Measurements from ENCODE around the gene ANKEF1.

Gene ANKEF1

DNA sequence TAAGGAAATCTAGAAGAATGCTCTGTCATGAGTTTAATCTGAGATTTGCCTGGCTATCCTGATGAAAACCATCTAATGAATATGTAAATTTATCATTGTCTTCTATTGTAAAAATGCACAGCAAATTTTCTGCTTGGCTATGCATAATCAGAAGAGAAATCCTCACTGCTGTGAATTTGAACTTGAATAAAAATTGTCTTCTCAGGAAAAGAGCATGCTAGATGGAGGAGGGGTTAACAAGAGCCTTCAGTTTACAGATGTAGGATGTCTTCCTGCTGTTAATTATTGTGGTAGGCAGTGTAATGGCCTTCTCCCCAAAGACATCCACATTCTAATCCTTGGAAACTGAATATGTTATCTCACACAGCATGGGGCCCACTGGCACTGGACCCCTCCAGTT is 45.8 kb downstream of the ANKEF1 start:
- DNase-seq (ENCODE audit: low read depth in 3 of 3), result no peak

DNA sequence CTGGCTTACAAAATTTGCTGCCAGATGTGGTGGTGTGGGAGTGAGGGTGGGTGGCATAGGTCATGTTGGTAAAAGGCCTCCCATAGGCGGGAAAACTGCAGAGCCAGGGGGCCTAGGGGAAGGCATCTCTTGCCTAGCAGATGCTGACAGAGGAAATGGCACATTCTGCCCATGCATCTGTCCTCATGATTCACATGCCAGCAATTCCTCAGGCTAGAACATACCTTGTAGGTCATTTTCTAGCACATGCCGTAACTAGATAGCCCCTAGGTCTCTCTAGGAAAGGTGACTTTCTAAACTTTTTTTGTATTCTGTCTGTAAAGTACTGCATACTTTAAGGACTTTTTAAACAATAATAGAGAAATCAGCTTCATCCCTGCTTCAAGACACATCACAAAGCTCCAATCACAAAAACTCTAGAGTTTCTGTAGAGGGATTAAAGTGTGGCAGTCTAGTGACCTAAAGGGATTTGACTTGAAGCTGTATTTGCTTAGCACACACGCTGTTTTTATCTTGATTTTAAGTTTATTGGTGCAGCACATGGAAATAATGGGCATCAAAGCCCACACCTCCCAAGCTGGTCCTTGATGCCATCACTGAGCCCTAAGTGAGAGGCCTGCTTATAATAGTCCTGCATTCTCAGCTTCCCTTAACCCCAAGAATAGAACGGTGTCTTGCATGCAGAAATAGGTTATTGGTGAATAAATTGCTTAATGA is 55.2 kb downstream of the ANKEF1 start:
- no peak for DNase-seq (ENCODE audit: low read depth in 3 of 3)

DNA sequence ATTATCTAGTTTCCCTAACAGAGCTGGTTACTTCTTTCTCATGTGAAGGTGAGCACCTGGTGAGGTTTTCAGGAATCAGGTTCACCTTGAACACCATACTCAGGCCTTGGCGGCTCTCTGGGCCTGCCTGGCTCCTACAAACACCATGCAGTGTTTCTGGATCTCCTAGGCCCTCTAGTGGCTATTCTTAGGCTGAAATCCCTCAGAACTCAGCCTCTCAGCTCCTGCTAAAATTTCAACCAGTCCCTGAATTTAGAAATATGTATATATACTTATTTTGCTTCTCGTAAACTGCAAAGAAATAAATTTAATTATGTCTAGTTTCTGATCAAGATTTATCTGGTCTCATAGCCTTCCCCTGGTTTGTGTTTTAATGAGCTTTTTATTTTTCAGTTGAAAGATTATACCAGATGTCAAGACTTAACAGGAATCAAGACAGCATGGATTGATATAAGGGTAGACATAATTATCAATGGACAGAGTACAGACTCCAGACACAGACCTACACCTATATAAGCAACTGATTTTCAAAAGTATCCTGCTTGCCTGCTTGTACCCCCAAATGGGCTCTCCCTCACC is 55.9 kb downstream of the ANKEF1 start:
- no peak for DNase-seq (ENCODE audit: low read depth in 3 of 3)

DNA sequence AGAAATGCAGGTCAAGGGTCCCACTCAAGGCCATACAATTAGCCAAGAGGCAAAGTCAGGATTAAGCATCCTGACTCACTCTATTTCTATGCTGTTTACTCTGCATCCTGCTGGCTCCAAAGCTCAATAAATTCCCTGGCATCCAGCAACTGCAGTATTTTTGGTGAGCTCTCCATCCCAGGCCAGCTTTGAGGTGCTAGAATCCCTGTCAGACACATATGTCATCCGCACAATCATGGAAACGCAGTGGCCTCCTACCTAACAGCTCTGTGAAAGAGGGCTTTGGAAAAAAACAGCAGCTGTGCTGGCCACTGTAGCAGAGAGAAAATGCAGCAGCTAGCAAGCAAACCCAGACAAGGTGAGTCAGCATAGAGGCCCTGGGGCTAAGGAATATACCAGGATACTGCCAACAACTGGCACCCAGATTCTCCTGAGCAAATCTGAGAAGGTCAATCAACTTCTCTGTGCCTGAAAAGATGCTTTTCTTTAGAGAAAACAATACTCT is 58.4 kb downstream of the ANKEF1 start:
- DNase-seq (ENCODE audit: low read depth in 3 of 3), result no peak

DNA sequence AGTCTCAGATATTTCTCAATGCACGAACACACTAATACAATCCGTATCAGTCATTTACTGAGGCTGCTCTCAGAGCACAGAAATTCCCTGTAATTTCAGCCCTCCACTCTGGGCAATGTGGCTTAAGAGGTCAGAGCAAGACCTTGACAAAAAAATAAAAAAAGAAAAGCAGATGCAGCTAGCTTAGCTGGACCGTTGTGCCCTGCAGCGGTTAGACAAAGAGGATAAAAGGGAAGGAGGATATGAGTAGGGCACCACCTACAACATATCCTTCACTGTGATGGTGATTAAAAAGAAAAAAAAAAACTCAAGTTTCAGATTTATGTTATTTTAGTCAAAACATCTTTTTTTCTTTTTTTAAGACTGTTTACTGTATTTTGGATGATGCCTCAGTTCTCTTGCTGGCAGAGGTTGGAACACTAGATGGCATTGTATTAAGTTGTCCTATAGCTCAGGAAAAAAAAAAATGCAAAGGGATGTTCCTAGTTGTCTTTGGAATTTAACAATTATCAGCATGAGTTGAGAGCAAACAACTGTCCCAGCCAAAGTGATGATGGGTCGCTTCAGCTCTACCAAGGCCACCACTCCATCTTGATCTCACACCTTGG is 59.9 kb downstream of the ANKEF1 start:
- no peak for DNase-seq (ENCODE audit: low read depth in 3 of 3)

DNA sequence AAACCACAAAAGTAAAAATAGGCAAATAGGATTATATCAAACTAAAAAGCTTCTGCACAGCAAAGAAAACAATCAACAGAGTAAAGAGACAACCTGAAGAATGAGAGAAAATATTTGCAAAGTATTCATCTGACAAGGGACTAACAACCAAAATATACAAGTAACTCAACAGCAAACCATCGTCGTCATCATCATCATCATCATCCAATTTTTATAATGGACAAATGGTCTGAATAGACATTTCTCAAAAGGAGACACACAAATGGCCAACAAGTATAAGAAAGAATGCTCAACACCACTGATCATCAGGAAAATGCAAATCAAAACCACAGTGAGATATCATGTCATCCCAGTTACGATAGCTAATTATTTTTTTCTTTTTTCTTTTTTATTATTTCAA is 62.0 kb downstream of the ANKEF1 start:
- no peak for DNase-seq (ENCODE audit: low read depth in 3 of 3)

DNA sequence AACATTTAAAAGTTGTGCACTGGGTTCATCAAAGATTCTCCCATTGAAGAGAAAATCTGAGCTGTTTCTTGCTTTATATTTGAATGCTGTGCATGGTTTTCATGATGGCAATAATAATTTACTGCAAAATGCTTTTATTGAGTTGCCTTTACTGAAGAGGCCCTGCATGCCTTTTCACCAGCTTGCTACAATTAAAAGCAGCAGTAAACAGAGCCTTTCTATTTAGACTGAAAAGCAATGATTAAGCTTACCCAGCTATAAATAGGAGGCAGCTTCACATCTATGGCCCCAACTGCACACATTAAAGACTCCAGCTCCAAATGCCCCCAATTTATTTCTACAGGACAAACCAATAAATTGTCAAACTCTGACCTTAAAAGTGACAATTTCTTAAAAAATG is 70.3 kb downstream of the ANKEF1 start:
- DNase-seq (ENCODE audit: low read depth in 3 of 3), result no peak
